Measurements from ENCODE around the gene WDR90. TPM values are rescaled to one million over a fixed set of nuclear protein-coding genes. Genes with fewer than 3 reads are reported as not detected.

Gene WDR90
- total RNA-seq, 2 donors from 2014 or later: 49.7 to 130 TPM

DNA sequence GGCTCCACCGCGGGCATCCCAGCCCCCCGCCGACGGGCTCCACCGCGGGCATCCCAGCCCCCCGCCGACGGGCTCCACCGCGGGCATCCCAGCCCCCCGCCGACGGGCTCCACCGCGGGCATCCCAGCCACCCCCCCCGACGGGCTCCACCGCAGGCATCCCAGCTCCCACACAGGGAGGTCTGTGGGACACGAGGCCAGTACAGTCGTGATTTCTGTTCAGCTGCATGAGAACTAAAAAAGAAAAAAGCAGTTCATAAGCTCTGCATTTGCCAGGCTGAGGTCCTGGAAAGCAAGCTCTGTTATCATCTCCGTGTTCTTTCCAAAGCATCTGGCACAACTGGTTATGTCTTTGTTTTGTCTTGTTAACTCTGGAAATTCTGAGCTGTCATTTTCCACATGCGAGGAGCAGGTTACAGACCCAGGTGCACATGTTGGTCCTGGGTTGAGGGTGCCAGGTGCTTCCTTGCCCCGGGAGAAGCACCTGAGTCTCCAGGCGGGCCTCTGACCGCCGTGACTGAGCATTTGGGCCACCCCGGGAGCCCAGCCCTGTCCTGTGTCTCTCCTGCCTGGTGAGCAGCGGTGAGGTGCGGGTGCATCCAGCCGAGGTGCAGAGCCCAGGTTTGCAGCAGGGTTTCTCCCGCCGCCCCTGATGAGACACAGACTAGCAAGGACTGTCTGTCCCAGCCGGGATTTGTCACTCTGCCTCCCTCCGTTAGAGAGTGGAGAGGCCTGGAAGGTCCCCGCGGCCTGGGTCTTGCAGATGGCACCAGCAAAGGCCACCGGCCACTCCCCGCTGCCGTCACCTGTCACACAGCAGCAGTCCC, 28.3 kb upstream of the WDR90 start:
- DNase-seq (ENCODE audit: low spot score) (no peak), ATAC-seq (no peak)
- Mint-ChIP-seq H3K9me3 (no peaks in the 10 kb centered on the region), H3K27ac (no peak overlapping the region), H3K4me3 (no peak overlapping the region), H3K4me1 (ENCODE audit: low read depth in 2 of 2) (peaks cover 0 to 3% of the 10 kb centered on the region in 2 donors), H3K36me3 (no peaks in the 10 kb centered on the region), H3K27me3 (no peaks in the 10 kb centered on the region)

DNA sequence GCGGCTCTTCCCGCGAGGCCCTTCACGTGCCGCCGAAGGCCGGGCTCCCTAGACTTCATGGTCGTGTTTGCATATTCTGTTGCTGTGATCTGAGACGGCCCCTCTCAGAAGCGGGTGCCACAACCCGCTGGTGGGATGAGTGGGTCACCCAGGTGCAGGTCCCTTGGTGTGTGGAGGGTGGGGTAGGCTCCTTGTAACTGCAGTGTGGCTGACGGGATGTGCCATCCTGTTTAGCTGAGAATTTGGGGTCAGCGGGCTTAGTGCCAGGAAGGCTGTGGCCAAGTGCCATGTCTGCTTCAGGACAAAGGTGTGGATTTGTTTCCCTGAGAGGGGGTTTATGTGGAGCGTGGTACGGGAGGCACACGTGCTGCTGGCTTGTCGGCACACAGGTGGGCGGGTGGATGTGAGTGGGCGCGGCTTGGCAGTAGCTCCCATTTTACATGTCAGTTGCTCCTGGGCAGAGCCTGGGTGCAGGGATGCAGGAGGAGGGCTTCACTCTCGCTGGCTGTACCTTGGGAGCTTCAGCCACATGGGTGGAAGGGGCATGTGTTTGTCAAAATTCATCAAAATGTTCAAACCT, 27.5 kb upstream of the WDR90 start:
- Mint-ChIP-seq H3K4me3 (no peak overlapping the region), H3K9me3 (no peaks in the 10 kb centered on the region), H3K27me3 (no peaks in the 10 kb centered on the region), H3K36me3 (no peaks in the 10 kb centered on the region), H3K4me1 (ENCODE audit: low read depth in 2 of 2) (peaks cover 0 to 3% of the 10 kb centered on the region in 2 donors), H3K27ac (no peak overlapping the region)
- ATAC-seq (no peak), DNase-seq (ENCODE audit: low spot score) (no peak)

DNA sequence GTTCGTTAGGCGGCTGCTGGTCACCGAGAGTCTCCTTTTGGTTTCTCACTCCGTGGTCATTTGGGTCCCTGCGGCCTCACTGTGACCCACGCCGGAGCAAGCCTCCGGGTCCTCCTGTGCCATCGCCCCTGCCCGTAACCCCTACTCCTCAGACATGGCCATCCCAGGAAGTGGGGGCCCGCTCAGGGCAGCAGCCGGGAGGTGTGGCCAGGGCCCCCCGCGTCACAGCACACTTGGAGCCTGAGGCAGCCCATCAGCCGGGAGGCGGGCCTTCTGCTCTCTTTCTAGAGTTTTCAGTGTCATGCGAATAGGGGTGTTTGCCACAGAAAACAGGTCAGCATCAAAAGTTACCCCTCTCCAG, 26.3 kb upstream of the WDR90 start:
- peaks cover 0 to 3% of the 10 kb centered on the region in 2 donors for H3K4me1 Mint-ChIP-seq (ENCODE audit: low read depth in 2 of 2)
- no peak for ATAC-seq
- H3K27ac Mint-ChIP-seq: no peak overlapping the region
- DNase-seq (ENCODE audit: low spot score): no peak
- no peaks in the 10 kb centered on the region for H3K36me3 Mint-ChIP-seq
- H3K4me3 Mint-ChIP-seq: no peak overlapping the region
- no peaks in the 10 kb centered on the region for H3K9me3 Mint-ChIP-seq
- H3K27me3 Mint-ChIP-seq: no peaks in the 10 kb centered on the region

DNA sequence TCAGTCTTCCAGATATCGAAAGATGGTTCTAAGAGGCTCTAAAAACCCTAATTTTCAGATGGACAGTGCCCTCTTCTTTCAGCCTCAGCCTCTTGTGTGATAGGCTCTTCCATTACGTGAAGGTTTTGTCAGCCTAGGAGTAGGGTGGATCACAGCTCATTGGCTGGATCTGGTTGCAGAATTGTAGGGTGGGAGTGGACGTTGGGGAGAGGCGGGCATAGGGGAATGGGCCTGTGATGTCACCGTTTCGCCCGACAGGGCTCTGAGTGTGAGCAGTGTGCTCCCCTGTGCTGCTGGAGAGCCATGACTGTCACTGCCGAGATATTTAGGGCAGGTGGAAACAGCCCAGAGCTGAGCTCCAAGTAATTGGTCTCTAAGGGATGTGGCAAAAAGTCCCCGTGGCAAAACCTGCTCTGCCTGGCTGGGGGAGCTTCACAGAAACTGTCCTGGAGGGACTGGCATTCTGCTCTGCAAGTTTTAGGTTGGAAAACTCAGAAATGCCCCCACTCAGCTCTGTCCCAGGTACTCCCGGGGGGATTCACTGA, 24.6 kb upstream of the WDR90 start:
- Mint-ChIP-seq H3K9me3 (no peaks in the 10 kb centered on the region), H3K36me3 (no peaks in the 10 kb centered on the region), H3K4me1 (ENCODE audit: low read depth in 2 of 2) (no peaks in the 10 kb centered on the region), H3K27me3 (no peaks in the 10 kb centered on the region), H3K4me3 (no peak overlapping the region), H3K27ac (no peak overlapping the region)
- ATAC-seq: no peak
- no peak for DNase-seq (ENCODE audit: low spot score)

DNA sequence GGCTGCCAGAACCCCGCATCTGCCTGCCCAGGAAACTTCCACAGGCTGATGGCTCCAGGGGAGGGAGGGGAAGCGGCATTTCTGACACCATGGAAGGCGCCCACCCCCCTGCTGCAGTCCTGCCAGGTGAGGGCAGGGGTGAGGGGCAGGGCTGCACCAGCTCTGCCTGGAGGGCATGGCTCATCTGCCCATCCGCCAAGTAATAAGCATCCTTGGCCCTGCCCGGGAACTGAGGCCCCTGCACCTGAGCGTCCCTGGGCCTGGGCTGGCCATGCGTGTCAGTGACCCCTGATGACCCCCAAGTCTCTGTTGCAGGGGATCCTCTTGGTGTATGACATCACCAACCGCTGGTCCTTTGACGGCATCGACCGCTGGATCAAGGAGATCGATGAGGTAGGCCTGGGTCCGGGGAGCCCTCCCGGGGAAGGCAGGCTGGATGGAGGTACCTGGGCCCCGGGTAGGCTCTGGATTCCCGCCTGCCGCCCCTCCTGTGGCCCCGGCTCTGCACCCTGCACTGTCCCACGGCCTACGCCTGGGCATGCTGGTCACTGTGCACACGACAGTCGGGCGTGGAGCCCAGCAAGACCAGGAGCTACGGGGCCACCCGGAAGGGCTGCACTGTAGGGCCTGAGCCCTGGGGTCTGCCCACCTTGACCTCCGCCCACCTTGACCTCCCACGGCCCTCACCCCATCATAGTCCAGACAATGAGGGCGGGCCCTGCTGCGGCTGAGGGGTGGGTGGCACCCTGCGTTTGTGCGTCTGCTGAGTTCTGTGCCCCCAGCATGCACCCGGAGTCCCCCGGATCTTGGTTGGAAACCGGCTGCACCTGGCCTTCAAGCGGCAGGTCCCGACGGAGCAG, 23.8 kb upstream of the WDR90 start:
- no peaks in the 10 kb centered on the region for H3K36me3 Mint-ChIP-seq
- no peak for DNase-seq (ENCODE audit: low spot score)
- no peaks in the 10 kb centered on the region for H3K27me3 Mint-ChIP-seq
- no peak overlapping the region for H3K4me3 Mint-ChIP-seq
- no peak overlapping the region for H3K27ac Mint-ChIP-seq
- H3K9me3 Mint-ChIP-seq: no peaks in the 10 kb centered on the region
- H3K4me1 Mint-ChIP-seq (ENCODE audit: low read depth in 2 of 2): no peaks in the 10 kb centered on the region
- ATAC-seq: no peak

DNA sequence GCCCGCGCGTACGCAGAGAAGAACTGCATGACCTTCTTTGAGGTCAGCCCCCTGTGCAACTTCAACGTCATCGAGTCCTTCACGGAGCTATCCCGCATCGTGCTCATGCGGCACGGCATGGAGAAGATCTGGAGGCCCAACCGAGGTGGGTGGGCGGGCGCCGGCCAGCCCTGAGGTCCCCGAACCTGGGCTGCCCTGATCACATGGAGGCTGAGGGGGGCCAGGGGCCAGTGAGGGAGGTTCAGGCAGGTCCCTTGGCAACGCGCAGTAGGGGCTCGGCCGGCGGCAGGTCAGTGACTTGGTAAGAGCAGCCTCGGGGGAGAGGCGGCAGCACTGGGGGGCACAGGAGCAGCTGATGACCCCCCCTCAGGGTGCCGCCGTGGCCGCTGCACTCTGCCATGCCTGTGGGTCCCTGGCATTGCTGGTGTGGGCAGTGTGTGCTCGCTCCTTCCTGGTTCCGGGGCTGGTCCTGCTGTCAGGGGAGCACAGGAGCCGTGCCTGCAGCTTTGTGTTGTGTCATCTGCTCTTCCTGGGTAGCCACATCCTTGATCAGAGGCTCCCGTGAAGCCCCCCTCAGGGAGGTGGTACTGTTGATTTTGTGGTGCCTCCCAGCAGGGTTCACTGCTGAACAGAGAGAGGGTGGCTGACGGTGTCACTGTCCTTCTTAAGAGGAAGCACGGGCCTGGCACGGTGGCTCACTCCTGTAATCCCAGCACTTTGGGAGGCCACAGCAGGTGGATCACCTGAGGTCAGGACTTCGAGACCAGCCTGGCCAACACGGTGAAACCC, 23.0 kb upstream of the WDR90 start:
- Mint-ChIP-seq H3K27ac (no peak overlapping the region), H3K27me3 (no peaks in the 10 kb centered on the region), H3K36me3 (no peaks in the 10 kb centered on the region), H3K4me3 (no peak overlapping the region), H3K9me3 (no peaks in the 10 kb centered on the region), H3K4me1 (ENCODE audit: low read depth in 2 of 2) (no peaks in the 10 kb centered on the region)
- DNase-seq (ENCODE audit: low spot score): no peak
- no peak for ATAC-seq

DNA sequence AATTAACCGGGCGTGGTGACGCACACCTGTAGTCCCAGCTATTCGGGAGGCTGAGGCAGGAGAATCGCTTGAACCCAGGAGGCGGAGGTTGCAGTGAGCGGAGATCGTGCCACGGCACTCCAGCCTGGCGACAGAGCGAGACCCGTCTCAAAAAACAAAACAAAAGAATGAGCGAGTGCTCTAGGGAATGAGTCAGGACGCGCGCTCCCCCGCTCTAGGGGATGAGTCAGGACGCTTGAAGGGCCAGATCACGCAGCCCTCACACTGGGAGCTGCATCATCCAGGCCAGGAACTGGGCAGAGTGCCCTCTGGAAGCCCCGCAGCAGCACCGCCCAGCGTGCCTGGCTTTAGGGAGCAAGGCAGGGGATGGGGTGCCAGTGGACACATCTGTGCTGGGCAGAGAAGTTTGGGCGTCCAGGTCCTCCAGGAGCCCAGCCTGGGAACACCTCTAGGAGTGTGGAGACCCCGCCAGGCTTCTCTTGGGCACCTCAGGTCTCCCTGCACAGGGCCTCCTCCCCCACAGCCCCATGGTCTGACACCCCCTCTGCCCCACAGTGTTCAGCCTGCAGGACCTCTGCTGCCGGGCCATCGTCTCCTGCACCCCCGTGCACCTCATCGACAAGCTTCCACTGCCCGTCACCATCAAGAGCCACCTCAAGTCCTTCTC, 22.2 kb upstream of the WDR90 start:
- H3K36me3 Mint-ChIP-seq: no peaks in the 10 kb centered on the region
- H3K4me3 Mint-ChIP-seq: no peak overlapping the region
- no peaks in the 10 kb centered on the region for H3K4me1 Mint-ChIP-seq (ENCODE audit: low read depth in 2 of 2)
- H3K27ac Mint-ChIP-seq: no peak overlapping the region
- no peaks in the 10 kb centered on the region for H3K27me3 Mint-ChIP-seq
- no peak for DNase-seq (ENCODE audit: low spot score)
- no peaks in the 10 kb centered on the region for H3K9me3 Mint-ChIP-seq
- ATAC-seq: no peak

DNA sequence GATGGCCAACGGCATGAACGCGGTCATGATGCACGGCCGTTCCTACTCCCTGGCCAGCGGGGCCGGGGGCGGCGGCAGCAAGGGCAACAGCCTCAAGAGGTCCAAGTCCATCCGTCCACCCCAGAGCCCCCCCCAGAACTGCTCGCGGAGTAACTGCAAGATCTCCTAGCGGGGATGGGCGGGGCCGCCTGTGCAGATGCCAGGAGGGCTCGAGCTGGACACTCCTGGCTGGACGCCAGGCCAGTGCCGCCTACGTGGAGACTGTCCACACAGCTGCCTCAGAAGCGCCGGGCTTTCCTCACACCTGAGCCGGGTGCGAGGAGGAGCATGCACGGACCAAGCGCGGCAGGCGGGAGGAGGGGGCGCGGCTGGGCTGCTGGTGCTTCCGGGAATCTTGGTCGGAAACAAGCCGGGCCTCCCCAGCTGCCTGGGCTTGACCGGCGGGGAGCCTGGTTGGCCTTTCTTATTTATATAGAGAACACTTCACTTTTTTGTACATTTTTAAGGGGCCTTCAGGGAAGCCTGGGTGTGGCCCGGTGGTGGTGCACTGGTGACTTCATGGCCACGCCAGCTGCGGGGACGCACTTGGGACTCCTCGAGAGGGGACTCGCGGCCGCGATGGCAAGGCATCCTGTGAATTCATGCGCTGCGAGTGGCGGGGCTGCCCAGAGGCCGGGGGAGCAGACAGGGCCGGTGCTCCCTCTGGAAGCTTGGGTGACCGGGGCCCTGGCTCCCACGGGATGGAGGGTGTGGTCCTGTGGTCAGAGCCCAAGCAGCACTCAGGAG, 21.5 kb upstream of the WDR90 start:
- Mint-ChIP-seq H3K4me1 (ENCODE audit: low read depth in 2 of 2) (no peaks in the 10 kb centered on the region), H3K27me3 (no peaks in the 10 kb centered on the region), H3K27ac (no peak overlapping the region), H3K9me3 (no peaks in the 10 kb centered on the region), H3K4me3 (no peak overlapping the region), H3K36me3 (no peaks in the 10 kb centered on the region)
- no peak for DNase-seq (ENCODE audit: low spot score)
- no peak for ATAC-seq

DNA sequence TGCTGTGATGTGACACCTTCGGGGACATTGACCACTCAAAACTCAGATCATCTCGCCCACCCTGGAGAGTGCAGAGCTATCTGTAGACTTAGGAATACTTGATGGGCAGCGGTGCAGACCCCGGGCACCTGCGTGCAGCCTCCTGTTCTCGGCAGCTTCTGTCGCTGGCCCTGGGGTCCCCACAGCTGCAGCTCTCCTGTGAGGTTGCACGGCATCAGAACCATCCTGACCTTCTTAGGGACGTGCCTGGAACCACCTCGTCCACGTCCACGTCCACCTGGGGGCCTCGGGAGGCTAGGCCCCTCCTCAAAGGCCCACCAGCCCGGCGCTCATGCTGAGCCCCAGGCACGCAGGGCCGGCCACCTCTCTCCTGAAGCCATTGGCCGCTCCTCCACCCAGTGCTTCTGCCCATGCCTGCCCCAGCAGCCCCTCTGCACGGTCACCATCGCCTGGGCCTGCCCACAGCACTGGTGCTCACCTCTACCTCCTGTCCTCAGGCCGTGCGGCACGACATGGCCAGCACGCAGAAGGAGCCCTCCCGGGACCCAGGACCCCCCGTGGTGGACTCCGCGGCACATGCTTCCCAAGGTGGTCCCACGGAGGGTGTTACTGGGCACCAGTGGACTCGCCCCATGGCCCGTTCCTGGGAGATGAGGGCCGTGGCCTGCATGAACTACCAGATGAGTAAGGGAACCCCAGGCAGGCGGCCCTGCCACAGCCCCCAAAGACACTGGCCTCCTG, 20.7 kb upstream of the WDR90 start:
- ATAC-seq: no peak
- Mint-ChIP-seq H3K4me3 (no peak overlapping the region), H3K36me3 (no peaks in the 10 kb centered on the region), H3K4me1 (ENCODE audit: low read depth in 2 of 2) (no peaks in the 10 kb centered on the region), H3K9me3 (no peaks in the 10 kb centered on the region), H3K27me3 (no peaks in the 10 kb centered on the region), H3K27ac (no peak overlapping the region)
- DNase-seq (ENCODE audit: low spot score): no peak

DNA sequence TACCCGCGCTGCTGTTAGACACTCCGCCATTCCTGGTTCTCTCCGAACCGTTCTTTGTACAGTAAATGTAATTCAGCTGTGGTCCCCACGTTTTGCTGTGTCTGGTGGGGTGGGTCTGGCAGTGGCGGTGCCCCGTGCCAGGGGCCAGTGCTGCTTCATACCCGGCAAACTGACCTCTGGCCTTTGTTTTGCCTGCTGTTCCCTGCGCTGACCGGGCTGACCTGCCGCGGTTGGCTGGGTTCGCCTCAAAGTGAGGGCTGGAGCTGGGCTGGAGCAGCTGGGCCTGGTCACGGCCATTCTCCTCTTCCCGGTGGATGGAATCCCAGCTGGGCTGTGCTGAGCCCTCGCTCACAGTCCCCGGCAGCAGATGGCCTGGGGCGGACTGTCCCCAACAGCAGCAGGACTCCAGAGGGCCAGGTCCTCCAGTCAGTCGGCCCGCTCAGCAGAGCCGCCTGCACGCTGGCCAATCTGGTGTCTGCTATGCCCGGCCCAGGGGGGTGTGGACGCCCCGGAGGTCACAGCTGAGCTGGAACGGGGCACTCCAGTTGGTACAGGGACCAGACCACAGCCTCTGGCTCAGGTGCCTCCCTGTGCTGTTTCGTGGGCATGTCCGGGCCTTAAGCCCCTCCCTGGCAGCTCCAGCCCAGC, 19.9 kb upstream of the WDR90 start:
- ATAC-seq: no peak
- Mint-ChIP-seq H3K4me3 (no peak overlapping the region), H3K9me3 (no peaks in the 10 kb centered on the region), H3K4me1 (ENCODE audit: low read depth in 2 of 2) (no peaks in the 10 kb centered on the region), H3K27me3 (no peaks in the 10 kb centered on the region), H3K36me3 (no peaks in the 10 kb centered on the region), H3K27ac (no peak overlapping the region)
- no peak for DNase-seq (ENCODE audit: low spot score)

DNA sequence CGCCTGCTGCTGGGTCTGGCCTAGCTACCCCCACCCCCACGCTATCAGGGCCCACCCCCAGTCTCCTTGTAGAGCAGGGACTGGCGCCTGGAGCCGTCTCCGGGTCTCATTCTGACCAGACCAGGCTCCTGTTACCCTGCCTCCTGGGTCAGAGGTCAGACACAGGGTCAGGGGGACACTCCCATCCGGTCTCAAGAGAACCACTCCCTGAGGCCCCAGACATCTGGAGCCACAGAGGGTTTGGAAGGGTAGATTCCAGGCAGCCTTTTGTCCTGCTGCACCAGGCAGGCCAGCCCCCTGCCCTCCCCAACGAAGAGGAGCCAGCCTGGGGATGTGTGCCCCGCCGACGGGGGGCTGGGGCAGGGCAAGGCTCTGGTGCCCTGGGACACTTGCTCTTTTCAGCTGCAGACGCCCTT, 19.3 kb upstream of the WDR90 start:
- no peak overlapping the region for H3K27ac Mint-ChIP-seq
- H3K4me3 Mint-ChIP-seq: no peak overlapping the region
- H3K4me1 Mint-ChIP-seq (ENCODE audit: low read depth in 2 of 2): no peaks in the 10 kb centered on the region
- no peaks in the 10 kb centered on the region for H3K36me3 Mint-ChIP-seq
- H3K27me3 Mint-ChIP-seq: no peaks in the 10 kb centered on the region
- no peak for DNase-seq (ENCODE audit: low spot score)
- peak in 1 of 2 donors; percentile 1 for ATAC-seq
- H3K9me3 Mint-ChIP-seq: no peaks in the 10 kb centered on the region
